WTC11 (cell line): Measurements from ENCODE around the gene SVOP.

Source experiments
- NR3C1 ChIP-seq: sonication (generic); formaldehyde crosslinking; conservative IDR thresholded peaks from 2 replicates; pipeline ENCODE4 v1.8.1; 2023; ENCODE audit warnings: low read depth, mild to moderate bottlenecking, missing genetic modification reagents
- ZBTB21 ChIP-seq: sonication (generic); formaldehyde crosslinking; IDR thresholded peaks from 2 replicates; pipeline ENCODE4 v1.8.1; 2023; ENCODE audit warnings: mild to moderate bottlenecking, missing genetic modification reagents, borderline replicate concordance
- TF ChIP-seq, protein P1 (sequence below): sonication (generic); formaldehyde crosslinking; IDR thresholded peaks from 2 replicates; pipeline ENCODE4 v1.8.0; 2022; ENCODE audit warnings: mild to moderate bottlenecking, missing genetic modification reagents
- TF ChIP-seq, protein P2 (sequence below): fragments of 200-600 bp; IDR thresholded peaks from 2 replicates; pipeline ENCODE4 v1.8.0; 2022; ENCODE audit warnings: antibody characterized with exemption
- TF ChIP-seq, protein P3 (sequence below): sonication (generic); formaldehyde crosslinking; IDR thresholded peaks from 2 replicates; pipeline ENCODE4 v1.8.1; 2022; ENCODE audit warnings: mild to moderate bottlenecking, missing genetic modification reagents, moderate library complexity, borderline replicate concordance

DNA sequence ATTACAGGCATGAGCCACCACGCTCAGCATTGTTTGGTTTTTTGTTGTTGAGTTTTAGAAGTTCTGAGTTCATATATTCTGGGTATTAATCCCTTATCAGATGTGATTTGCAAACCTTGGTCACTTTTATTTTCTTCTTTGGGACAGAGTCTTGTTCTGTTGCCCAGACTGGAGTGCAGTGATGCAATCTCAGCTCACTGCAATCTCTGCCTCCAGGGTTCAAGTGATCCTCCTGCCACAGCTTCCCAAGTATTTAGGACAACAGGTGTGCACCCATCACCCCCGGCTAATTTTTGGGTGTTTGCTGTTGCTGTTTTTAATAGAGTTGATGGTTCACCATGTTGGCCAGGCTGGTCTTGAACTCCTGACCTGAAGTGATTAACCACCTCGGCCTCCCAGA is 43.3 kb upstream of the SVOP start:
- TF ChIP-seq, protein P1, sequence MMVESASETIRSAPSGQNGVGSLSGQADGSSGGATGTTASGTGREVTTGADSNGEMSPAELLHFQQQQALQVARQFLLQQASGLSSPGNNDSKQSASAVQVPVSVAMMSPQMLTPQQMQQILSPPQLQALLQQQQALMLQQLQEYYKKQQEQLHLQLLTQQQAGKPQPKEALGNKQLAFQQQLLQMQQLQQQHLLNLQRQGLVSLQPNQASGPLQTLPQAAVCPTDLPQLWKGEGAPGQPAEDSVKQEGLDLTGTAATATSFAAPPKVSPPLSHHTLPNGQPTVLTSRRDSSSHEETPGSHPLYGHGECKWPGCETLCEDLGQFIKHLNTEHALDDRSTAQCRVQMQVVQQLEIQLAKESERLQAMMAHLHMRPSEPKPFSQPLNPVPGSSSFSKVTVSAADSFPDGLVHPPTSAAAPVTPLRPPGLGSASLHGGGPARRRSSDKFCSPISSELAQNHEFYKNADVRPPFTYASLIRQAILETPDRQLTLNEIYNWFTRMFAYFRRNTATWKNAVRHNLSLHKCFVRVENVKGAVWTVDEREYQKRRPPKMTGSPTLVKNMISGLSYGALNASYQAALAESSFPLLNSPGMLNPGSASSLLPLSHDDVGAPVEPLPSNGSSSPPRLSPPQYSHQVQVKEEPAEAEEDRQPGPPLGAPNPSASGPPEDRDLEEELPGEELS (CRISPR knock-in tag), result no peak
- TF ChIP-seq, protein P2, sequence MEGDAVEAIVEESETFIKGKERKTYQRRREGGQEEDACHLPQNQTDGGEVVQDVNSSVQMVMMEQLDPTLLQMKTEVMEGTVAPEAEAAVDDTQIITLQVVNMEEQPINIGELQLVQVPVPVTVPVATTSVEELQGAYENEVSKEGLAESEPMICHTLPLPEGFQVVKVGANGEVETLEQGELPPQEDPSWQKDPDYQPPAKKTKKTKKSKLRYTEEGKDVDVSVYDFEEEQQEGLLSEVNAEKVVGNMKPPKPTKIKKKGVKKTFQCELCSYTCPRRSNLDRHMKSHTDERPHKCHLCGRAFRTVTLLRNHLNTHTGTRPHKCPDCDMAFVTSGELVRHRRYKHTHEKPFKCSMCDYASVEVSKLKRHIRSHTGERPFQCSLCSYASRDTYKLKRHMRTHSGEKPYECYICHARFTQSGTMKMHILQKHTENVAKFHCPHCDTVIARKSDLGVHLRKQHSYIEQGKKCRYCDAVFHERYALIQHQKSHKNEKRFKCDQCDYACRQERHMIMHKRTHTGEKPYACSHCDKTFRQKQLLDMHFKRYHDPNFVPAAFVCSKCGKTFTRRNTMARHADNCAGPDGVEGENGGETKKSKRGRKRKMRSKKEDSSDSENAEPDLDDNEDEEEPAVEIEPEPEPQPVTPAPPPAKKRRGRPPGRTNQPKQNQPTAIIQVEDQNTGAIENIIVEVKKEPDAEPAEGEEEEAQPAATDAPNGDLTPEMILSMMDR, result no peak
- TF ChIP-seq, protein P3, sequence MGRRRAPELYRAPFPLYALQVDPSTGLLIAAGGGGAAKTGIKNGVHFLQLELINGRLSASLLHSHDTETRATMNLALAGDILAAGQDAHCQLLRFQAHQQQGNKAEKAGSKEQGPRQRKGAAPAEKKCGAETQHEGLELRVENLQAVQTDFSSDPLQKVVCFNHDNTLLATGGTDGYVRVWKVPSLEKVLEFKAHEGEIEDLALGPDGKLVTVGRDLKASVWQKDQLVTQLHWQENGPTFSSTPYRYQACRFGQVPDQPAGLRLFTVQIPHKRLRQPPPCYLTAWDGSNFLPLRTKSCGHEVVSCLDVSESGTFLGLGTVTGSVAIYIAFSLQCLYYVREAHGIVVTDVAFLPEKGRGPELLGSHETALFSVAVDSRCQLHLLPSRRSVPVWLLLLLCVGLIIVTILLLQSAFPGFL, result no peak
- no peak for TF ChIP-seq ZBTB21 (CRISPR knock-in tag)
- no peak for TF ChIP-seq NR3C1 (CRISPR knock-in tag)
